Neural cell (in vitro differentiated cells): Measurements from ENCODE around the gene AGA. TPM values are rescaled to one million over a fixed set of nuclear protein-coding genes. Genes with fewer than 3 reads are reported as not detected.

Experiments used
- H2AFZ ChIP-seq: fragments of 200-600, 300-800 bp; sonication (generic), shearing (Covaris generic); 2 replicates; pipeline ENCODE4 v1.6.0; 2014; ENCODE audit warnings: low read depth, mild to moderate bottlenecking, antibody characterized with exemption, low read length, moderate library complexity
- H3F3A ChIP-seq: fragments of 200-600 bp; shearing (Covaris generic); 2 replicates; pipeline ENCODE4 v1.6.1; 2016; ENCODE audit warnings: mild to moderate bottlenecking, moderate library complexity, mixed read lengths, antibody characterized with exemption, low read length; ENCODE audit not compliant: insufficient read depth, poor library complexity, severe bottlenecking
- H3K27ac ChIP-seq: fragments of 200-600, 300-800 bp; sonication (generic), shearing (Covaris generic); 2 replicates; pipeline ENCODE4 v1.5.1; 2014; ENCODE audit warnings: mild to moderate bottlenecking, low read length, moderate library complexity
- H3K27me3 ChIP-seq: fragments of 300-800, 200-600 bp; sonication (generic), shearing (Covaris generic); 2 replicates; pipeline ENCODE4 v1.6.0; 2014; ENCODE audit warnings: mild to moderate bottlenecking, low read depth, low read length, moderate library complexity; ENCODE audit not compliant: insufficient read depth
- H3K36me3 ChIP-seq: fragments of 300-800, 200-600 bp; sonication (generic), shearing (Covaris generic); 2 replicates; pipeline ENCODE4 v1.5.1; 2014; ENCODE audit warnings: mild to moderate bottlenecking, antibody characterized with exemption, low read length, moderate library complexity; ENCODE audit not compliant: insufficient read depth
- H3K4me2 ChIP-seq: fragments of 300-800, 200-600 bp; sonication (generic), shearing (Covaris generic); 2 replicates; pipeline ENCODE4 v1.6.0; 2014; ENCODE audit warnings: mild to moderate bottlenecking, low read length
- H3K4me3 ChIP-seq: fragments of 300-800, 200-600 bp; sonication (generic), shearing (Covaris generic); 2 replicates; pipeline ENCODE4 v1.5.1; 2014; ENCODE audit warnings: mild to moderate bottlenecking, low read length, moderate library complexity
- H3K79me2 ChIP-seq: fragments of 200-600 bp; shearing (Covaris generic); replicated peaks from 2 replicates; pipeline ENCODE4 v1.6.0; 2014; ENCODE audit warnings: mild to moderate bottlenecking, low read length, moderate library complexity; ENCODE audit not compliant: insufficient read depth
- H3K9ac ChIP-seq: fragments of 300-800, 200-600 bp; sonication (generic), shearing (Covaris generic); 2 replicates; pipeline ENCODE4 v1.6.1; 2016; ENCODE audit warnings: mild to moderate bottlenecking, low read length, mixed read lengths
- H3K9me2 ChIP-seq: fragments of 200-600 bp; shearing (Covaris generic); 2 replicates; pipeline ENCODE4 v1.6.1; 2016; ENCODE audit warnings: mild to moderate bottlenecking, low read length, mixed read lengths; ENCODE audit not compliant: insufficient read depth
- H3K9me3 ChIP-seq: fragments of 200-600, 300-800 bp; sonication (generic), shearing (Covaris generic); 2 replicates; pipeline ENCODE4 v1.6.1; 2016; ENCODE audit warnings: mild to moderate bottlenecking, mixed run types, low read length, moderate library complexity, mixed read lengths
- H4K20me1 ChIP-seq: fragments of 200-600 bp; shearing (Covaris generic); 2 replicates; pipeline ENCODE4 v1.6.1; 2016; ENCODE audit warnings: mild to moderate bottlenecking, mixed run types; ENCODE audit not compliant: insufficient read depth
- EP300 ChIP-seq: fragments of 450-650 bp; conservative IDR thresholded peaks from 2 replicates; pipeline ENCODE4 v1.6.1; 2014; ENCODE audit warnings: antibody characterized with exemption, mild to moderate bottlenecking, moderate library complexity; ENCODE audit not compliant: poor library complexity, severe bottlenecking
- EZH2 ChIP-seq: fragments of 200-600, 300-800 bp; shearing (Covaris generic), sonication (generic); IDR thresholded peaks from 2 replicates; pipeline ENCODE4 v1.6.1; 2014; ENCODE audit warnings: antibody characterized with exemption, low read length, borderline replicate concordance, mild to moderate bottlenecking; ENCODE audit not compliant: insufficient read depth, poor library complexity, severe bottlenecking
- MXI1 ChIP-seq: fragments of 450-650 bp; conservative IDR thresholded peaks from 2 replicates; pipeline ENCODE4 v1.6.1; 2014; ENCODE audit warnings: antibody characterized with exemption, mild to moderate bottlenecking; ENCODE audit not compliant: poor library complexity, severe bottlenecking
- POLR2AphosphoS5 ChIP-seq: IDR thresholded peaks from 2 replicates; pipeline ENCODE4 v1.6.1; 2012
- RAD21 ChIP-seq: fragments of 450-650 bp; conservative IDR thresholded peaks from 2 replicates; pipeline ENCODE4 v1.6.1; 2014; ENCODE audit warnings: antibody characterized with exemption, mild to moderate bottlenecking, moderate library complexity
- REST ChIP-seq: IDR thresholded peaks from 2 replicates; pipeline ENCODE4 v1.6.1; 2012; ENCODE audit warnings: borderline replicate concordance
- SMC3 ChIP-seq: fragments of 450-650 bp; conservative IDR thresholded peaks from 2 replicates; pipeline ENCODE4 v1.6.1; 2014; ENCODE audit warnings: antibody characterized with exemption, mild to moderate bottlenecking, moderate library complexity; ENCODE audit not compliant: poor library complexity
- TAF1 ChIP-seq: IDR thresholded peaks from 2 replicates; pipeline ENCODE4 v1.6.1; 2012; ENCODE audit warnings: low read depth
- polyA plus RNA-seq: library from polyadenylated mRNA; depleted of rRNA; stranded (reverse); fragments of >200 nt; gene quantifications from 2 replicates; pipeline ENCODE4 v1.2.3, GENCODE V29; 2014
- TF ChIP-seq, protein P1 (sequence below): fragments of 450-650 bp; IDR thresholded peaks from 2 replicates; pipeline ENCODE4 v1.5.1; 2014; ENCODE audit warnings: antibody characterized with exemption, mild to moderate bottlenecking, moderate library complexity; ENCODE audit not compliant: poor library complexity, severe bottlenecking

Gene AGA
- polyA plus RNA-seq, 1 donor from 2014 or later = 3.1 TPM

- Histone ChIP-seq H4K20me1 (no peaks in the 10 kb centered on the region), H3K9me3 (no peaks in the 10 kb centered on the region), H3K36me3 (no peaks in the 10 kb centered on the region), H3K27me3 (no peaks in the 10 kb centered on the region), H3F3A (no peaks in the 10 kb centered on the region), H3K4me3 (no peak overlapping the region), H3K79me2 (no peaks in the 10 kb centered on the region), H3K4me2 (no peak overlapping the region), H3K9ac (no peak overlapping the region), H3K9me2 (no peaks in the 10 kb centered on the region), H2AFZ (no peak overlapping the region), H3K27ac (no peak overlapping the region)
- no peak for TF ChIP-seq REST
- TF ChIP-seq, protein P1, sequence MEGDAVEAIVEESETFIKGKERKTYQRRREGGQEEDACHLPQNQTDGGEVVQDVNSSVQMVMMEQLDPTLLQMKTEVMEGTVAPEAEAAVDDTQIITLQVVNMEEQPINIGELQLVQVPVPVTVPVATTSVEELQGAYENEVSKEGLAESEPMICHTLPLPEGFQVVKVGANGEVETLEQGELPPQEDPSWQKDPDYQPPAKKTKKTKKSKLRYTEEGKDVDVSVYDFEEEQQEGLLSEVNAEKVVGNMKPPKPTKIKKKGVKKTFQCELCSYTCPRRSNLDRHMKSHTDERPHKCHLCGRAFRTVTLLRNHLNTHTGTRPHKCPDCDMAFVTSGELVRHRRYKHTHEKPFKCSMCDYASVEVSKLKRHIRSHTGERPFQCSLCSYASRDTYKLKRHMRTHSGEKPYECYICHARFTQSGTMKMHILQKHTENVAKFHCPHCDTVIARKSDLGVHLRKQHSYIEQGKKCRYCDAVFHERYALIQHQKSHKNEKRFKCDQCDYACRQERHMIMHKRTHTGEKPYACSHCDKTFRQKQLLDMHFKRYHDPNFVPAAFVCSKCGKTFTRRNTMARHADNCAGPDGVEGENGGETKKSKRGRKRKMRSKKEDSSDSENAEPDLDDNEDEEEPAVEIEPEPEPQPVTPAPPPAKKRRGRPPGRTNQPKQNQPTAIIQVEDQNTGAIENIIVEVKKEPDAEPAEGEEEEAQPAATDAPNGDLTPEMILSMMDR = no peak
- no peak for TF ChIP-seq EP300
Observed at GRCh38 chr4:177403746-177404145, 38.5 kb downstream of the AGA start.

GRCh38 chr4:177401658-177402273, 40.5 kb downstream of the AGA start:
- no peak overlapping the region for H3K9ac ChIP-seq
- H3K9me2 ChIP-seq = no peaks in the 10 kb centered on the region
- H3K4me3 ChIP-seq = no peak overlapping the region
- H3K36me3 ChIP-seq = no peaks in the 10 kb centered on the region
- no peaks in the 10 kb centered on the region for H4K20me1 ChIP-seq
- H3K27ac ChIP-seq = no peak overlapping the region
- H3K27me3 ChIP-seq = no peaks in the 10 kb centered on the region
- H3K4me2 ChIP-seq = no peak overlapping the region
- H3F3A ChIP-seq = no peaks in the 10 kb centered on the region
- H2AFZ ChIP-seq = no peak overlapping the region
- H3K9me3 ChIP-seq = no peaks in the 10 kb centered on the region
- H3K79me2 ChIP-seq = no peaks in the 10 kb centered on the region
- TF ChIP-seq EP300 = no peak
- TF ChIP-seq SMC3 = no peak
- no peak for TF ChIP-seq RAD21
- TF ChIP-seq, protein P1 = no peak
- no peak for TF ChIP-seq EZH2
- no peak for TF ChIP-seq REST
- no peak for TF ChIP-seq POLR2AphosphoS5
- no peak for TF ChIP-seq MXI1
- no peak for TF ChIP-seq TAF1
